Thymus (tissue), 14 donors: ENCODE data around the gene SPTB. TPM values are rescaled to one million over a fixed set of nuclear protein-coding genes. Genes with fewer than 3 reads are reported as not detected.

ENCODE experiments used
- DNase-seq, 9 donors: peaks; one replicate each; pipeline ENCODE4 v3.0.0-alpha.2; 2013; ENCODE audit warnings: low spot score in 9 of 9, low read depth in 6 of 9, missing footprints in 1 of 9
- H3K27ac ChIP-seq, 2 donors: one replicate each; pipeline ENCODE4 v1.5.1; 2013; ENCODE audit warnings: control low read depth in 1 of 2, low read depth in 1 of 2, low read length in 1 of 2, mild to moderate bottlenecking in 1 of 2, moderate library complexity in 1 of 2
- H3K27me3 ChIP-seq, 2 donors: one replicate each; pipeline ENCODE4 v1.5.1; 2013; ENCODE audit warnings: low read length in 1 of 2; ENCODE audit not compliant: control insufficient read depth in 2 of 2, insufficient read depth in 1 of 2
- H3K36me3 ChIP-seq, 2 donors: one replicate each; pipeline ENCODE4 v1.5.1; 2013; ENCODE audit warnings: low read length in 1 of 2, mild to moderate bottlenecking in 1 of 2, moderate library complexity in 1 of 2; ENCODE audit not compliant: control insufficient read depth in 2 of 2, insufficient read depth in 2 of 2
- H3K4me1 ChIP-seq, 2 donors: one replicate each; pipeline ENCODE4 v1.5.1; 2013; ENCODE audit warnings: low read length in 2 of 2; ENCODE audit not compliant: control insufficient read depth in 2 of 2, insufficient read depth in 2 of 2
- H3K4me3 ChIP-seq, 2 donors: one replicate each; pipeline ENCODE4 v1.5.1; 2013; ENCODE audit warnings: low read length in 2 of 2, control low read depth in 1 of 2, mild to moderate bottlenecking in 1 of 2
- H3K9me3 ChIP-seq, 2 donors: one replicate each; pipeline ENCODE4 v1.5.1; 2013; ENCODE audit warnings: low read length in 1 of 2, mild to moderate bottlenecking in 1 of 2; ENCODE audit not compliant: control insufficient read depth in 2 of 2, insufficient read depth in 1 of 2
- WGBS: extraction: QIAGEN DNeasy Blood & Tissue Kit; methylation state at CpG from one replicate; pipeline ENCODE4 v1.1.7; 2013; 5-methylcytosine and 5-hydroxymethylcytosine counted together
- long read RNA-seq, 10 donors: transcript quantifications; one replicate each; lab custom pipeline, GENCODE V29; 2026
- polyA plus RNA-seq: library from polyadenylated mRNA; stranded (reverse); fragments of 200-250 nt; gene quantifications from one replicate; pipeline ENCODE4 v1.2.3, GENCODE V29; 2013
- total RNA-seq: library from RNA; stranded (reverse); fragments of 120-200 nt; gene quantifications from one replicate; pipeline ENCODE4 v1.2.4, GENCODE V29; 2013
- donor health status: healthy.

The SPTB gene
- total RNA-seq (1.8 TPM), polyA plus RNA-seq (1.1 TPM)
- long read RNA-seq, donor 1: 0 reads
- long read RNA-seq, donor 2: 0 reads
- long read RNA-seq, donor 3: 0 reads
- long read RNA-seq, donor 4: 0 reads
- long read RNA-seq, donor 5: 0 reads
- long read RNA-seq, donor 6: 0 reads
- long read RNA-seq, donor 7: 0 reads
- long read RNA-seq, donor 8: 0 reads
- long read RNA-seq, donor 9: 0 reads
- long read RNA-seq, donor 10: 0 reads

GRCh38 chr14:64879635-64880220, at the start of gene SPTB:
Gene SPTB, minus strand, starts transcription at chr14:64879907. Its CDS starts 56,813 bp downstream, at chr14:64823094.
- no peak within 1 kb of the TSS for H3K27ac ChIP-seq
- DNase-seq: peak in 6 of 9 donors; percentile 19 to 69 (median 52)
- whole genome bisulfite sequencing: under 1% methylated on average over 61 of the region's 61 CpGs

GRCh38 chr14:64929014-64929359, 49.3 kb upstream of the SPTB start:
- H3K27me3 ChIP-seq: no peaks in the 10 kb centered on the region
- H3K9me3 ChIP-seq: no peaks in the 10 kb centered on the region
- peaks cover 37 to 78% of the 10 kb centered on the region in 2 donors for H3K36me3 ChIP-seq
- WGBS: 86% methylated on average over 3 of the region's 3 CpGs
- H3K27ac ChIP-seq: peak overlapping the region; percentile 94 to 95
- peak overlapping the region in 1 of 2 donors; percentile 9 for H3K4me3 ChIP-seq
- no peak for DNase-seq
- peaks cover 16 to 20% of the 10 kb centered on the region in 2 donors for H3K4me1 ChIP-seq

More at GRCh38 chr14:64879635-64880220, at the start of gene SPTB:
- Histone ChIP-seq H3K9me3 (no peaks in the 10 kb centered on the region), H3K27me3 (peaks cover 32 to 89% of the 10 kb centered on the region in 2 donors), H3K4me3 (peak within 1 kb of the TSS; percentile 51 to 68), H3K4me1 (peaks cover 6 to 13% of the 10 kb centered on the region in 2 donors), H3K36me3 (no peaks in the 10 kb centered on the region)

- H3K9me3 ChIP-seq: no peaks in the 10 kb centered on the region
- H3K4me1 ChIP-seq: peaks cover 16 to 20% of the 10 kb centered on the region in 2 donors
- H3K27ac ChIP-seq: peak overlapping the region; percentile 94 to 95
- WGBS: 52% methylated on average over 7 of the region's 7 CpGs
- peak; percentile 41 to 87 (median 65) for DNase-seq
- H3K27me3 ChIP-seq: no peaks in the 10 kb centered on the region
- H3K36me3 ChIP-seq: peaks cover 36 to 80% of the 10 kb centered on the region in 2 donors
- H3K4me3 ChIP-seq: peak overlapping the region in 1 of 2 donors; percentile 7
Measured at GRCh38 chr14:64928239-64929013, 48.7 kb upstream of the SPTB start.

- Histone ChIP-seq H3K27me3 (no peaks in the 10 kb centered on the region), H3K27ac (no peak overlapping the region), H3K4me3 (no peak overlapping the region), H3K4me1 (peaks cover 16 to 20% of the 10 kb centered on the region in 2 donors), H3K9me3 (no peaks in the 10 kb centered on the region), H3K36me3 (peaks cover 27 to 67% of the 10 kb centered on the region in 2 donors)
- 75% methylated on average over 3 of the region's 3 CpGs for WGBS
- no peak for DNase-seq
Measured at GRCh38 chr14:64927031-64927430, 47.3 kb upstream of the SPTB start.

GRCh38 chr14:64926398-64926995, 46.8 kb upstream of the SPTB start:
- H3K9me3 ChIP-seq: no peaks in the 10 kb centered on the region
- H3K36me3 ChIP-seq: peaks cover 27 to 69% of the 10 kb centered on the region in 2 donors
- no peak overlapping the region for H3K4me3 ChIP-seq
- H3K4me1 ChIP-seq: peaks cover 16 to 20% of the 10 kb centered on the region in 2 donors
- DNase-seq: no peak
- 69% methylated on average over 4 of the region's 4 CpGs for WGBS
- H3K27ac ChIP-seq: peak overlapping the region; percentile 28 to 77
- no peaks in the 10 kb centered on the region for H3K27me3 ChIP-seq

GRCh38 chr14:64923015-64923414, 43.3 kb upstream of the SPTB start:
- no peaks in the 10 kb centered on the region for H3K27me3 ChIP-seq
- peaks cover 0 to under 1% of the 10 kb centered on the region in 2 donors for H3K4me1 ChIP-seq
- H3K36me3 ChIP-seq: peaks cover 21 to 42% of the 10 kb centered on the region in 2 donors
- no peak overlapping the region for H3K4me3 ChIP-seq
- DNase-seq: no peak
- WGBS: 98% methylated on average over 3 of the region's 3 CpGs
- no peak overlapping the region for H3K27ac ChIP-seq
- no peaks in the 10 kb centered on the region for H3K9me3 ChIP-seq

GRCh38 chr14:64920465-64920864, 40.8 kb upstream of the SPTB start:
- Histone ChIP-seq H3K4me3 (no peak overlapping the region), H3K9me3 (no peaks in the 10 kb centered on the region), H3K4me1 (no peaks in the 10 kb centered on the region), H3K36me3 (peaks cover 10 to 20% of the 10 kb centered on the region in 2 donors), H3K27me3 (no peaks in the 10 kb centered on the region), H3K27ac (no peak overlapping the region)
- 96% methylated on average over 2 of the region's 2 CpGs for WGBS
- no peak for DNase-seq

GRCh38 chr14:64919618-64920017, 39.9 kb upstream of the SPTB start:
- H3K4me1 ChIP-seq: peaks cover 4 to 5% of the 10 kb centered on the region in 2 donors
- WGBS: 98% methylated on average over 5 of the region's 5 CpGs
- H3K27ac ChIP-seq: no peak overlapping the region
- H3K27me3 ChIP-seq: no peaks in the 10 kb centered on the region
- no peak for DNase-seq
- peaks cover 3 to 13% of the 10 kb centered on the region in 2 donors for H3K36me3 ChIP-seq
- no peaks in the 10 kb centered on the region for H3K9me3 ChIP-seq
- no peak overlapping the region for H3K4me3 ChIP-seq

GRCh38 chr14:64919215-64919614, 39.5 kb upstream of the SPTB start:
- H3K27ac ChIP-seq: no peak overlapping the region
- no peak for DNase-seq
- peaks cover 4 to 5% of the 10 kb centered on the region in 2 donors for H3K4me1 ChIP-seq
- H3K9me3 ChIP-seq: no peaks in the 10 kb centered on the region
- no peaks in the 10 kb centered on the region for H3K27me3 ChIP-seq
- no peak overlapping the region for H3K4me3 ChIP-seq
- H3K36me3 ChIP-seq: peaks cover 3 to 10% of the 10 kb centered on the region in 2 donors
